GM21381 (cell line): ENCODE results near the gene DNAI7.

Source experiments
- ATAC-seq: cut with Tn5 transposase; IDR thresholded peaks from one replicate; pipeline ENCODE4 v1.9.1; 2021; ENCODE audit warnings: mild to moderate bottlenecking, moderate library complexity; ENCODE audit not compliant: unreplicated experiment

Gene DNAI7

DNA sequence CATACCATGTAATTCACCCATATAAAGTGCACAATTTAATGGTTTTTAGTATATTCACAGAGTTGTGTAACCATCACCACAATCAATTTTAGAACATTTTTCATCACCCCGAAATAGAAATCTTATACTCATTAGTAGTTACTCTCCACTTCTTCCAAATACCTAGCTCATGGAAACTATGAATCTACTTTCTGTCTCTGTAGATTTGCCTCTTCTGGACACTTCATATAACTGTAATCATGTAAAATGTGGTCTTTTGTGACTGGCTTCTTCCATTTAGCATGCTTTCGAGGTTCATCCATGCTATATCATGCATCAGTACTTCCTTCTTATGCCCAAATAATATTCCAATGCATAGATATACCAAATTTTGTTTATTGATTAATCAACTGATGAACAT lies 10.8 kb downstream of the DNAI7 start:
- no peak for ATAC-seq

GRCh38 chr12:25182765-25183164 lies 12.2 kb downstream of the DNAI7 start:
- ATAC-seq: no peak

DNA sequence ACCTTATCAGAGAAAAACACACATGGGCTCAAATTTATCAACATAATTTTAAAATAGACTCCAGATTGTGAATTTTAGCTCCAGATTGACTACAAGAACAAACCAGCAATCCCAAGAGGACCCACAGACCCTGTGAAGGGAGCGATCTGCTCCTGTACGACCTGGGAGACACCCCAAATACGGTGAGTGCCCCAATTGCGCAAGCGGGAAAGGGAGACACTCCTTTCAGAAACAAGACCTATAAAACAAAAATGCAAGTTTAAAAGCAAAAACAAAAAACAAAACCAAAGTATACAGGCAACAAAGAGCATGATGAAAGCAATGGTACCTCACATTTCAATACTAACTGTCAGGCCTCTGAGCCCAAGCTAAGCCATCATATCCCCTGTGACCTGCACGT lies 32.1 kb downstream of the DNAI7 start:
- no peak for ATAC-seq

DNA sequence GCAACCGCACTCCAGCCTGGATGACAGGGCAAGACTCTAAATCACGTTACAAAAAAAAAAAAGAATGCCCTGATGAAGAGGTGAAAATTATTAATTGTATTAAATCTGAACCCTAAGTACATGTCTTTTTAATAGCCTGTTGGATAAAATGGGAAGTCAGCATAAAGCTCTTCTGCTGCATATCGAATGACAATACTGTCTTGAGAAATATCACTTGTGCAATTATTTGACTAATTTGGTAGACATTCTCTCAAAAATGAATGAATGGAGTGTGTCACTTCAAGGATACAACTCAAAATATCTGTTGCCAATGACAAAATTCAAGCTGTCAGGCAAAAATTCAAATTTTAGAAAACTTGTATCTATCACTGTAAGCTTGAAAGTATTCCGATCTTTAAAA lies 38.9 kb downstream of the DNAI7 start:
- ATAC-seq: no peak

- ATAC-seq: no peak
These were observed 39.9 kb downstream of the DNAI7 start for GRCh38 chr12:25155022-25155576.

GRCh38 chr12:25152055-25152454 lies 42.9 kb downstream of the DNAI7 start:
- ATAC-seq: no peak

GRCh38 chr12:25151476-25151875 lies 43.5 kb downstream of the DNAI7 start:
- no peak for ATAC-seq

DNA sequence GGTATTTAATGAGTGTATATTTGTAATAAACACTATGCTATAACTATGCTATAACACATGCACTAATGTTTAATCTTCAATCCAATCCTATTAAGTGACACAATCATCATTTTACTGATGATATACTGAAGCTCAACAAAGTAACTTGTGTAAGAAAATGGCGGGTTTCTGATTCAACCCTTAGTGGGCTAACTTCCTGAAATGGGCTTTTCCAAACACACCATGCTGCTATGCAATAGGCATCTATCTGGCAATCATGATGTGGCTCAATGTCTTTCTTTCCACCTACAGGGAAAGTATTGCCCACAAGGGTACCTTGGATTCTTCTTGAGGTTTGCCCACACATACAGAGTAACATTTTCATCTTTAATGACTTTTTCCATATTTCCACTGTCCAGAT lies 48.3 kb downstream of the DNAI7 start:
- ATAC-seq: no peak

GRCh38 chr12:25135531-25136154 lies 59.3 kb downstream of the DNAI7 start:
- ATAC-seq: no peak

DNA sequence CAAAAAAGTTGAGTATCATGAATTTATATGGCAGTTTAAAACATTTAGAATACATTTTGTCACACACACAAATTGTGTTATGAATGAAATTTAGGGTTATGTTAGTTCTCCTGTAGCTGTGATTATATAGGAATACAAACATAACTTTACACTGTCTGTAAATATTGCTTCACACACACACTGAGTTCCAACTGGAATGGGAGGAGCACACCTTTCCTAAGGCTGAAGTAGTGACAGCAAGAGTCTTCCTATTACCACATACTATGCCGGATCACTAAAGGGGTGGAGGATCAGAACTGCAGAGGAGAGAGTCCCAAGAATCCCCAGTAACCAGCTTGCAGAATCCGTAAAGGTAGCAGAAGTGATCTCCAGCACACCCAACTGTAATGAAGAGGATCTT lies 63.7 kb downstream of the DNAI7 start:
- no peak for ATAC-seq

DNA sequence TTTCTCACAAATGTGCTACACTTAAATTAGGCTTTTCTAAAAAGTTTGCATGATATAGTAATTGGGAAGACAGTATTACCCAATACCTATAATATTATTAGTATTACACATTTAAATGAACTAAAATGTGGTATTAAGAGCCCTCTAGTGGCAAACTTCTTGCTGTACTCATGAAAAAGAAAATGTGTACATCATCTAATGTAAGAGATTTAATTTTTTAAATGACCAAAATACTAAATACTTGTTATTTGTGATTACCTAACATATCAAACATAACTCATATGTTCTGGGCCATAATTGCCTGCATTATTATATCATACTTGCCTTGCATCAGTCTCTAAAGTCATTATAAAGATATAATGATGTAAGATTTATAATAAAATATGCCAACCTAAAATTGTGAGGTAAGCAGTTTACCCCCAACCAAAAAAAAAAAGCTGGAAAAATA lies 64.2 kb downstream of the DNAI7 start:
- no peak for ATAC-seq

DNA sequence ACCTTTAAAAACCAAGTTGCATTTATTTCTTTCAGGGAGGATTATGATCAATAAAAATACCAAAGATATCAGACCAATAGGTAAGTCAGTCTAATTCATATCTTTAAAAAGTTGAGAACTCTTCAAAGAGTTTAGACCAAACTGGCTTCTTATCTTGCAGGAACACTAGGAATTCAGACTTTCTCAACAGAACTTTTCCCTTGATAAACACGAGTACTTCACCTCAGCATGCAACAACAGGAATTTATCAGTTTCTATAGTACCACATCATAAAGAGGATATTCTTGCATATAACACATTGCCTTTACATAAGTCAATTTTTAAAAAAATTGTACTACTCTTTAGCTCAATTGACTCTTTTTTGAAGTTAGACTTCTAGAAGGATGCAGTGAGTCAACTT lies 68.2 kb downstream of the DNAI7 start:
- ATAC-seq: no peak

- ATAC-seq: no peak
These were observed 68.9 kb downstream of the DNAI7 start for GRCh38 chr12:25126101-25126500.

GRCh38 chr12:25124493-25124892 lies 70.5 kb downstream of the DNAI7 start:
- ATAC-seq: no peak

DNA sequence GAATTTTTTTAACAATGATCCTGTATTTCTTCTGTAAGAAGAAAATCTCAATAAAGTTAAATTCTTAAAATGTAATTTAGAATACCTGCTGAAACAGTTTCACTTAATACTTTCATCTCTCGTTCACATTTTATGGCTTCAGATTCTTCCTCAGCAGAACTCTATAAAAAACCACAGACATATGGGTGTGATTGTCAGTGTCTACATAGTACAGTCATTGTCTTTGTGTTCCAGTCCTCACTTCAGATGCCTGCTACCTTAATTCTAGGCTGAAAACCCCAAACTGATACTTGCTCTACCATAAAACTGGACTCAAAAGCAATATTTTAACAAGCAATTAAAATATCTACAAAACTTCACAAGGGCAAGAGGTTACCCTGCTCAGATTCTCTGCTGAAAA lies 71.8 kb downstream of the DNAI7 start:
- ATAC-seq: no peak

GRCh38 chr12:25121916-25122315 lies 73.0 kb downstream of the DNAI7 start:
- ATAC-seq: no peak

- no peak for ATAC-seq
These were observed 73.8 kb downstream of the DNAI7 start for GRCh38 chr12:25121110-25121509.

GRCh38 chr12:25119020-25119419 lies 75.9 kb downstream of the DNAI7 start:
- ATAC-seq: no peak

DNA sequence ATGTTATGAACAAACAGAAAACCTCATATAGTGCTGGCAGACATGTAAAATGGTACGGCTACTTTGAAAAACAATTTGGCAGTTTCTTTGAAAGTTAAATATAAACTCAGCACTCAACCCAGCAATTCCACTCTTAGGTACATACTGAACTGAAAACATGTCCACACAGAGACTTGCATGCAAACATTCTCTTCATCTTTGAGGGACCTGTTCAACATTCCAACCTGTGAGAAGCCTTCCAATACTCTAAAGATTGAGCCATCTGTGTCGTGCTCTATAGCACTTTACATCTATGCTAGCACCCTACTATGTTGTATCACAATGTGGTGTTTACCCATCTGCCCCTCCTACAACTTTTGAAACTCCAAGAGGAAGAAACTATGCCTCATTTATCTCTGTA lies 79.3 kb downstream of the DNAI7 start:
- no peak for ATAC-seq

DNA sequence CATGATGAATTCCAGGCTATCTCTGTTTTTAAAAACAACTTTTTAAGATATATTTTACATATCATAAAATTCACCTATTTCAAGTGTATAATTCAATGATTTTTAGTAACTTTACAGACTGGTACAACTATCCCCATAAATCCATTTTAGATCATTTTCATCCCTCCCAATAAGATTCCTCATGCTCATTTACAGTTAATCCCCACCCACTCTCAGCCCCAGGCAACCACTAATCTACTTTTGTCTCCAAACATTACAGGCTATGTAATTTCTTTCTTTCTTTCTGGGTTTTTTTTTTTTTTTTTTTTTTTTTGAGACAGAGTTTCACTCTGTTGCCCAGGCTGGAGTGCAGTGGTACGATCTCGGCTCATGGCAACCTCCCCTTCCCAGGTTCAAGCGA lies 81.3 kb downstream of the DNAI7 start:
- no peak for ATAC-seq

- no peak for ATAC-seq
These were observed 84.7 kb downstream of the DNAI7 start for GRCh38 chr12:25110260-25110659.

DNA sequence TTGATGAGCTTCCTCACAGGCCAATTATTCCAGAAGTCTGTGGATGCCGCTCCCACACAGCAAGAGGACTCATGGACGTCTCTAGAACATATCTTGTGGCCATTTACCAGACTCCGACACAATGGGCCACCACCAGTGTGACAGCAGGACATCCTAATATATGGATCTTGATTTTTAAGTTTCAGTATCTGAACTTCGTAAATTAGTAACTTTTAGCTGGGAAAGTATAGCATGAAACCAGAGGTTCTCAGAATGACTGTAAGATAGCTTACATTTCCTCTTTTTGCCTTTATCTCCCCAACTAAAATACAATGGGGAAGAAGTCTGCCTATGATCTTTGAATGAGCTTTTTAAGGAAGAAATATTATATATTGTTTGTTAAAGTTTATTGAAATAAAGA lies 87.0 kb downstream of the DNAI7 start:
- peak; percentile 92 for ATAC-seq

DNA sequence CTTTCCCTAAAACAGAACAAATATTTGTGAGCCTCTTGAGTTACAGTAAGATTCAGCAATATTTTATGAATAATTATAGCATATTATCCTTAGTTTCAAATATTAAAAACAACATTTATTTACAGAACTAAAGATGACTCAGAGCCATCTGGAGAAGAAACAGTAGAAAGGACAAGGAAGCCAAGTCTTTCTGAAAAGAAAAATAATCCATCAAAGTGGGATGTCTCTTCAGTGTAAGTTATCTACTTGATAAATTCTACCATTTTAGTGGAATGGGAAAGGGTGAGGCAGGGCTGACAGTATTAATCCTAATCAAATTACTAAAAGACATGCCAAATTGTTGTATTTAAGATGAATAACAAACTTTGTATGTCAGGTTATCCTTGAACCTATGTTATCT lies 88.1 kb downstream of the DNAI7 start:
- no peak for ATAC-seq
